ENCODE results near the gene PCDHGB2. TPM values are rescaled to one million over a fixed set of nuclear protein-coding genes. Genes with fewer than 3 reads are reported as not detected.
"Not testable (repeated sequence)": the region's sequence is repeated elsewhere in the genome, so short reads cannot be mapped to it uniquely, and the experiment has no call there.

Gene PCDHGB2
- total and polyA plus RNA-seq, 11 donors: 2.1 to 13.8 (median 9.8) TPM

DNA sequence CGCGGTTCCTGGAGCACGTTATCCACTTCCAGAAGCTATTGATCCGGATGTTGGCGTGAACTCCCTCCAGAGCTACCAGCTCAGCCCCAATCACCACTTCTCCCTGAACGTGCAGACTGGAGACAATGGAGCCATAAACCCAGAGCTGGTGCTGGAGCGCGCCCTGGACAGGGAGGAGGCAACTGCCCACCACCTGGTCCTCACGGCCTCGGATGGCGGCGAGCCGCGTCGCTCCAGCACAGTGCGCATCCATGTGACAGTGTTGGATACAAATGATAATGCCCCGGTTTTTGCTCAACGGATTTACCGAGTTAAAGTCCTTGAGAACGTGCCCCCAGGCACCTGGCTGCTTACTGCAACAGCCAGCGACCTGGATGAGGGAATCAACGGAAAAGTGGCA, 43.6 kb downstream of the PCDHGB2 start:
- Histone ChIP-seq H3K36me3 (peaks cover 0 to 4% (median 0%) of the 10 kb centered on the region in 9 donors), H3K4me3 (peak overlapping the region in 3 of 12 donors; percentile 22 to 35 (median 24)), H3K4me1 (peaks cover 0 to 13% (median 0%) of the 10 kb centered on the region in 12 donors), H3K27me3 (peaks cover 0 to 52% (median 0%) of the 10 kb centered on the region in 9 donors), H3K9me3 (peaks cover 0 to 100% (median 65%) of the 10 kb centered on the region in 12 donors), H3K27ac (no peak overlapping the region)
- ATAC-seq: no peak
- intact Hi-C loops (cut with DNase I): loop anchor here in 2 of 10 donors (10.0 kb wide), 2 partner anchors 59 to 159 kb away; partner anchors contain the start of genes PCDHB15 (in 1 of the 2) and PCDHGA3 (in 1 of the 2)
- 40 to 59% (median 48%) methylated on average over 22 of the region's 22 CpGs for WGBS, 4 donors
- DNase-seq: no peak
- TF ChIP-seq, protein P1, sequence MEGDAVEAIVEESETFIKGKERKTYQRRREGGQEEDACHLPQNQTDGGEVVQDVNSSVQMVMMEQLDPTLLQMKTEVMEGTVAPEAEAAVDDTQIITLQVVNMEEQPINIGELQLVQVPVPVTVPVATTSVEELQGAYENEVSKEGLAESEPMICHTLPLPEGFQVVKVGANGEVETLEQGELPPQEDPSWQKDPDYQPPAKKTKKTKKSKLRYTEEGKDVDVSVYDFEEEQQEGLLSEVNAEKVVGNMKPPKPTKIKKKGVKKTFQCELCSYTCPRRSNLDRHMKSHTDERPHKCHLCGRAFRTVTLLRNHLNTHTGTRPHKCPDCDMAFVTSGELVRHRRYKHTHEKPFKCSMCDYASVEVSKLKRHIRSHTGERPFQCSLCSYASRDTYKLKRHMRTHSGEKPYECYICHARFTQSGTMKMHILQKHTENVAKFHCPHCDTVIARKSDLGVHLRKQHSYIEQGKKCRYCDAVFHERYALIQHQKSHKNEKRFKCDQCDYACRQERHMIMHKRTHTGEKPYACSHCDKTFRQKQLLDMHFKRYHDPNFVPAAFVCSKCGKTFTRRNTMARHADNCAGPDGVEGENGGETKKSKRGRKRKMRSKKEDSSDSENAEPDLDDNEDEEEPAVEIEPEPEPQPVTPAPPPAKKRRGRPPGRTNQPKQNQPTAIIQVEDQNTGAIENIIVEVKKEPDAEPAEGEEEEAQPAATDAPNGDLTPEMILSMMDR (IDR thresholded peaks at IDR 0.05): no peak

DNA sequence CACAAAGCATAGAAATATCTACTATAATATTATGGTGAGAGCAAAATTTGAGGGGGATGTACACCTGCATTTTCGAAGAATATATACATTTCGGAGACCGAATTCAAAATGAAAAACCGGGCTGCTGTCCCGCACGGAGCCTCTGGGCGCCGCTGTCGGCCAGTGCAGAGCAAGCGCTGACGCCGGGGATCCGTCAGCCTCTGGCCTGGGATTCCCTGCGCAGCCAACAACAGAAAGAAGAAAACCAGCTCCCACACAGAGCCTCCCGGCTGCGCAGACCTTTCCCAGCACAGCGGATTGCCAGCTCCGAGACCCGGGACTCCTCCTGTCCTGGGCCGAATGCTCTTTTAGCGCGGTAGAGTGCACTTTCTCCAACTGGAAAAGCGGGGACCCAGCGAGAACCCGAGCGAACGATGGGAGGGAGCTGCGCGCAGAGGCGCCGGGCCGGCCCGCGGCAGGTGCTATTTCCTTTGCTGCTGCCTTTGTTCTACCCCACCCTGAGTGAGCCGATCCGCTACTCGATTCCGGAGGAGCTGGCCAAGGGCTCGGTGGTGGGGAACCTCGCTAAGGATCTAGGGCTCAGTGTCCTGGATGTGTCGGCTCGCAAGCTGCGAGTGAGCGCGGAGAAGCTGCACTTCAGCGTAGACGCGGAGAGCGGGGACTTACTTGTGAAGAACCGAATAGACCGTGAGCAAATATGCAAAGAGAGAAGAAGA, 48.2 kb downstream of the PCDHGB2 start, which contains the start of gene PCDHGB6:
TSS of gene PCDHGB6 (plus strand) at position 232 of the 716 bp plus-strand sequence. CDS start at position 414, 182 bp downstream.
- peak; percentile 57 to 90 (median 84) for ATAC-seq

DNA sequence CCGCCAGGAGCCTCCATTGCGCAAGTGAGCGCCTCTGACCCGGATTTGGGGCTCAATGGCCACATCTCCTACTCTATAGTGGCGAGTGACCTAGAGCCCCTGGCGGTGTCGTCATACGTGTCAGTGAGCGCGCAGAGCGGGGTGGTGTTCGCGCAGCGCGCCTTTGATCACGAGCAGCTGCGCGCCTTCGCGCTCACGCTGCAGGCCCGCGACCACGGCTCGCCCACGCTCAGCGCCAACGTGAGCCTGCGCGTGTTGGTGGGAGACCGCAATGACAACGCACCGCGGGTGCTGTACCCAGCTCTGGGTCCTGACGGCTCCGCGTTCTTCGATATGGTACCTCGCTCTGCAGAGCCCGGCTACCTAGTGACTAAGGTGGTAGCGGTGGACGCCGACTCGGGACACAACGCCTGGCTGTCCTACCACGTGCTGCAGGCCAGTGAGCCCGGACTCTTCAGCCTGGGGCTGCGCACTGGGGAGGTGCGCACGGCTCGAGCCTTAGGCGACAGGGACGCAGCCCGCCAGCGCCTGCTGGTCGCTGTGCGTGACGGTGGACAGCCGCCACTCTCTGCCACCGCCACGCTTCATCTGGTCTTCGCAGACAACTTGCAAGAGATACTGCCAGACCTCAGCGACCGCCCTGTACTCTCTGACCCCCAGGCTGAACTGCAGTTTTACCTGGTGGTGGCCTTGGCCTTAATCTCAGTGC, 50.0 kb downstream of the PCDHGB2 start:
- ATAC-seq (no peak), DNase-seq (no peak)
- peaks cover 0 to 71% (median 0%) of the 10 kb centered on the region in 9 donors for H3K27me3 ChIP-seq
- TF ChIP-seq POLR2A (IDR thresholded peaks at IDR 0.05): no peak
- TF ChIP-seq, protein P1 (IDR thresholded peaks at IDR 0.05): no peak
- no peak overlapping the region for H3K4me3 ChIP-seq
- peaks cover 0 to 8% (median 0%) of the 10 kb centered on the region in 12 donors for H3K4me1 ChIP-seq
- intact Hi-C loops (cut with DNase I): loop anchor here in 7 of 10 donors (5.0 to 10.0 kb wide), 8 partner anchors 45 to 165 kb away; partner anchors contain the start of genes PCDHGA5 (in 3 of the 7), PCDHB15 (in 1 of the 7), PCDHGA1 (in 1 of the 7) and PCDHGA3 (in 1 of the 7)
- H3K27ac ChIP-seq: no peak overlapping the region
- H3K9me3 ChIP-seq: peaks cover 0 to 100% (median 62%) of the 10 kb centered on the region in 12 donors
- WGBS, 4 donors: 34 to 60% (median 45%) methylated on average over 12 to 64 of the region's 64 CpGs
- H3K36me3 ChIP-seq: peaks cover 0 to 24% (median 0%) of the 10 kb centered on the region in 9 donors

More for the DNA sequence above, 48.2 kb downstream of the PCDHGB2 start, which contains the start of gene PCDHGB6:
- H3K4me1 ChIP-seq: not testable (repeated sequence)
- DNase-seq: peak in 4 of 5 donors; percentile 53 to 74 (median 67)
- Histone ChIP-seq H3K36me3 (peaks cover 0 to 19% (median 0%) of the 10 kb centered on the region in 9 donors), H3K4me3 (peak within 1 kb of the TSS in 11 of 12 donors; percentile 6 to 50 (median 40)), H3K9me3 (peaks cover 0 to 100% (median 64%) of the 10 kb centered on the region in 12 donors), H3K27ac (peak within 1 kb of the TSS in 7 of 12 donors; percentile 31 to 62 (median 54)), H3K27me3 (peaks cover 0 to 73% (median 0%) of the 10 kb centered on the region in 9 donors)
- TF ChIP-seq, protein P1 (IDR thresholded peaks at IDR 0.05): peak; percentile 37 to 69 (median 57)
- 15 to 24% (median 19%) methylated on average over 37 to 51 of the region's 51 CpGs for WGBS, 4 donors
- intact Hi-C loops (cut with DNase I): loop anchor here in 3 of 10 donors (5.0 to 10.0 kb wide), 3 partner anchors 63 to 163 kb away; partner anchors contain the start of genes PCDHB15 (in 1 of the 3) and PCDHGA3 (in 1 of the 3)

All from heart left ventricle (tissue), 16 donors.